K562 (cell line): ENCODE results near the gene SYNGR4. TPM values are rescaled to one million over a fixed set of nuclear protein-coding genes. Genes with fewer than 3 reads are reported as not detected.

ENCODE experiments used
- ATAC-seq: fragments of 200-7000 bp; cut with Tn5 transposase; 3 replicates; pipeline ENCODE4 v1.9.1; 2020; ENCODE audit warnings: moderate library complexity
- BruUV-seq: library from RNA; stranded (reverse); fragments of 400-500 nt; replicated peaks from 2 replicates; lab custom pipeline; 2021; lab: Mats Ljungman, UMichigan
- CTCF ChIA-PET: fragments of 300-600 bp; formaldehyde crosslinking; extraction: SDS; loops from one replicate; lab custom pipeline; 2021; ENCODE audit warnings: low intra/inter-chr PET ratio; lab: Yijun Ruan, JAX
- POLR2A ChIA-PET: fragments of 300-600, 350-650 bp; sonication (Branson Sonifier 250); formaldehyde crosslinking; extraction: SDS; loops from one replicate; lab custom pipeline; 2021; ENCODE audit warnings: antibody characterized with exemption, inconsistent platforms; lab: Yijun Ruan, JAX
- DNase-seq, 4 experiments: peaks; one replicate each; pipeline versions ENCODE4 v3.0.0 to v3.0.0-alpha.2; 2011 to 2018; ENCODE audit warnings: low spot score in 3 of 4, mixed read lengths in 3 of 4; ENCODE audit errors: extremely low read depth in 1 of 4
- FAIRE-seq: peaks from 2 replicates; lab custom pipeline; 2011; peaks lifted over from hg19 to GRCh38; lab: Jason Lieb, UNC
- H2AFZ ChIP-seq: 2 replicates; pipeline ENCODE4 v1.6.0; 2011; ENCODE audit warnings: low read depth, low read length, control low read depth, inconsistent platforms
- H3K27ac ChIP-seq: fragments of 200-600 bp; 3 replicates; pipeline ENCODE4 v1.8.0; 2011; ENCODE audit warnings: low read depth, mild to moderate bottlenecking, control low read depth, inconsistent platforms, low read length, moderate library complexity, mixed read lengths; ENCODE audit errors: extremely low read depth
- H3K27me3 ChIP-seq, 2 experiments: fragments of 300-600 bp in 1 of 2; 2 replicates in 1 of 2; 3 replicates in 1 of 2; pipeline versions ENCODE4 v1.6.0 to v1.8.0; 2011; ENCODE audit warnings: inconsistent platforms in 2 of 2, low read length in 2 of 2, mild to moderate bottlenecking in 1 of 2, mixed read lengths in 1 of 2, moderate library complexity in 1 of 2; ENCODE audit not compliant: control insufficient read depth in 2 of 2, insufficient read depth in 2 of 2
- H3K36me3 ChIP-seq: fragments of 300-600 bp; 3 replicates; pipeline ENCODE4 v1.8.0; 2011; ENCODE audit warnings: mild to moderate bottlenecking, low read length, inconsistent platforms; ENCODE audit not compliant: control insufficient read depth, insufficient read depth
- H3K4me1 ChIP-seq, 2 experiments: fragments of 200-600 bp in 1 of 2; replicated peaks in 1 of 2; 2 replicates in 1 of 2; 3 replicates in 1 of 2; pipeline versions ENCODE4 v1.5.1 to v1.8.0; 2011; ENCODE audit warnings: inconsistent platforms in 2 of 2, low read length in 2 of 2, mild to moderate bottlenecking in 1 of 2, mixed read lengths in 1 of 2, moderate library complexity in 1 of 2; ENCODE audit not compliant: control insufficient read depth in 2 of 2, insufficient read depth in 2 of 2
- H3K4me2 ChIP-seq: 2 replicates; pipeline ENCODE4 v1.6.1; 2011; ENCODE audit warnings: low read length, control low read depth, inconsistent platforms, mixed read lengths; ENCODE audit not compliant: insufficient read depth
- H3K4me3 ChIP-seq: fragments of 200-600 bp; sonication (generic), shearing (Covaris generic); 2 replicates; pipeline ENCODE4 v1.5.1; 2016; ENCODE audit warnings: control low read depth, inconsistent platforms
- H3K79me2 ChIP-seq: fragments of 200-600 bp; 3 replicates; pipeline ENCODE4 v1.8.0; 2011; ENCODE audit warnings: low read length, inconsistent platforms; ENCODE audit not compliant: control insufficient read depth, insufficient read depth
- H3K9ac ChIP-seq, 2 experiments: 2 replicates each; pipeline versions ENCODE4 v1.6.0 to v1.6.1; 2011; ENCODE audit warnings: low read depth in 2 of 2, low read length in 2 of 2, control low read depth in 1 of 2, inconsistent platforms in 1 of 2, mild to moderate bottlenecking in 1 of 2, mixed read lengths in 1 of 2; ENCODE audit not compliant: insufficient read depth in 1 of 2
- H3K9me1 ChIP-seq: one replicate; pipeline ENCODE4 v1.6.0; 2011; ENCODE audit warnings: inconsistent platforms, mild to moderate bottlenecking, low read length, moderate library complexity; ENCODE audit not compliant: control insufficient read depth, insufficient read depth
- H3K9me3 ChIP-seq: replicated peaks from 2 replicates; pipeline ENCODE4 v1.5.1; 2011; ENCODE audit warnings: low read depth, low read length, inconsistent platforms; ENCODE audit not compliant: control insufficient read depth, insufficient read depth
- H4K20me1 ChIP-seq: replicated peaks from 2 replicates; pipeline ENCODE4 v1.6.1; 2011; ENCODE audit warnings: low read length, inconsistent platforms, mixed read lengths; ENCODE audit not compliant: control insufficient read depth, insufficient read depth
- CBFA2T2 ChIP-seq: fragments of 450-650 bp; conservative IDR thresholded peaks from 2 replicates; pipeline ENCODE4 v1.6.1; 2017; ENCODE audit warnings: mild to moderate bottlenecking
- ERF ChIP-seq: fragments of 450-650 bp; formaldehyde crosslinking; IDR thresholded peaks from 2 replicates; pipeline ENCODE4 v1.4.0; 2020; ENCODE audit warnings: mild to moderate bottlenecking, mixed read lengths
- GABPB1 ChIP-seq: sonication (generic); formaldehyde crosslinking; IDR thresholded peaks from 2 replicates; pipeline ENCODE4 v1.8.0; 2022; ENCODE audit warnings: mild to moderate bottlenecking, missing genetic modification reagents
- KDM5B ChIP-seq: fragments of 200-600 bp; sonication (generic); IDR thresholded peaks from 2 replicates; pipeline ENCODE4 v1.6.1; 2012; ENCODE audit warnings: low read depth, mild to moderate bottlenecking, moderate library complexity, low read length, control low read depth, inconsistent platforms; ENCODE audit not compliant: insufficient replicate concordance
- MEIS2 ChIP-seq: fragments of 450-650 bp; IDR thresholded peaks from 2 replicates; pipeline ENCODE4 v1.6.1; 2014; ENCODE audit warnings: mild to moderate bottlenecking; ENCODE audit not compliant: partially characterized antibody
- SMAD4 ChIP-seq: fragments of 250-450 bp; sonication (Bioruptor Pico); conservative IDR thresholded peaks from 2 replicates; pipeline ENCODE4 v1.8.0; 2021; ENCODE audit warnings: inconsistent platforms, mild to moderate bottlenecking, moderate library complexity
- TCF3 ChIP-seq: sonication (generic); formaldehyde crosslinking; IDR thresholded peaks from 2 replicates; pipeline ENCODE4 v1.4.0; 2020; ENCODE audit warnings: mild to moderate bottlenecking, missing genetic modification reagents
- TEAD1 ChIP-seq, 2 experiments: fragments of 450-650 bp in 1 of 2; sonication (generic) in 1 of 2; formaldehyde crosslinking; IDR thresholded peaks; 2 replicates each; pipeline versions ENCODE4 v1.4.0 to v1.8.0; 2020 to 2022; ENCODE audit warnings: mild to moderate bottlenecking in 2 of 2, missing genetic modification reagents in 1 of 2
- ZNF263 ChIP-seq: sonication (generic); formaldehyde crosslinking; IDR thresholded peaks from 2 replicates; pipeline ENCODE4 v1.8.0; 2022; ENCODE audit warnings: mild to moderate bottlenecking, missing genetic modification reagents, borderline replicate concordance
- ZNF507 ChIP-seq: conservative IDR thresholded peaks from 2 replicates; pipeline ENCODE4 v1.6.1; 2017; ENCODE audit warnings: missing genetic modification characterization, missing compliant biosample characterization
- ZNF589 ChIP-seq: fragments of 200-800 bp; sonication (Bioruptor generic); IDR thresholded peaks from 2 replicates; pipeline ENCODE4 v1.6.1; 2016; ENCODE audit warnings: low read depth, missing genetic modification characterization, missing compliant biosample characterization
- WGBS: fragments of 100-300 bp; shearing (Covaris generic); methylation state at CpG from one replicate; pipeline ENCODE4 v1.1.6; 2016; ENCODE audit warnings: low coverage, mixed read lengths; ENCODE audit not compliant: insufficient coverage; ENCODE audit errors: missing lambda C conversion rate; 5-methylcytosine and 5-hydroxymethylcytosine counted together
- in situ Hi-C: fragments of 300-500 bp; cut with MboI; formaldehyde crosslinking; loops from 4 replicates; pipeline ENCODE4 v1.15.0; 2018; ENCODE audit warnings: inconsistent platforms, mixed read lengths
- intact Hi-C: fragments of 100-400 bp; cut with micrococcal nuclease; formaldehyde crosslinking; loops from 2 replicates; pipeline ENCODE4 v1.14.2; 2022
- polyA plus RNA-seq, 8 experiments: library from polyadenylated mRNA; depleted of rRNA in 4 of 8; stranded (reverse) in 5 of 8; unstranded in 3 of 8; fragments of >200 nt; fragmentation: Nextera tagmentation in 2 of 8; fragmentation: Illumina TruSeq in 1 of 8; extraction: Ambion mirVana in 2 of 8; extraction: Trizol in 1 of 8; gene quantifications; 2 replicates each; pipeline versions ENCODE4 v1.2.1 to v1.2.3, GENCODE V29; 2011 to 2014; ENCODE audit warnings: inconsistent platforms in 1 of 8, missing spikeins in 1 of 8
- total RNA-seq, 7 experiments: library from RNA; depleted of rRNA in 6 of 7; stranded (reverse); fragments of >200 nt in 6 of 7; fragmentation: Illumina TruSeq in 2 of 7; extraction: Trizol in 2 of 7; gene quantifications; 2 replicates each; pipeline versions ENCODE4 v1.2.1 to v1.2.3, GENCODE V29; 2011 to 2021; ENCODE audit warnings: low replicate concordance in 1 of 7
- TF ChIP-seq, protein P1 (sequence below), 3 experiments: IDR thresholded peaks in 2 of 3; conservative IDR thresholded peaks in 1 of 3; 2 replicates each; pipeline ENCODE4 v1.5.1; 2011 to 2012; ENCODE audit warnings: low read length in 3 of 3, mild to moderate bottlenecking in 3 of 3, control low read depth in 2 of 3, improper control_type of control experiment in 1 of 3, inconsistent platforms in 1 of 3, low read depth in 1 of 3, mixed read lengths in 1 of 3, moderate library complexity in 1 of 3; ENCODE audit not compliant: insufficient read depth in 2 of 3
- TF ChIP-seq, protein P2 (sequence below): fragments of 450-650 bp; formaldehyde crosslinking; IDR thresholded peaks from 2 replicates; pipeline ENCODE4 v1.4.0; 2020; ENCODE audit warnings: mild to moderate bottlenecking, mixed read lengths
- TF ChIP-seq, protein P3 (sequence below): sonication (generic); formaldehyde crosslinking; IDR thresholded peaks from 2 replicates; pipeline ENCODE4 v1.8.0; 2023; ENCODE audit warnings: mild to moderate bottlenecking, missing genetic modification reagents
- TF ChIP-seq, protein P4 (sequence below): sonication (generic); formaldehyde crosslinking; IDR thresholded peaks from 2 replicates; pipeline ENCODE4 v1.9.0; 2022; ENCODE audit warnings: mild to moderate bottlenecking, missing genetic modification reagents

Gene SYNGR4
- total and polyA plus RNA-seq, 9 of the 15 experiments (the other 6 are each of a cell fraction or from before 2014, with no cell fraction given): 0.07 to 0.14 TPM; not detected in 7

DNA sequence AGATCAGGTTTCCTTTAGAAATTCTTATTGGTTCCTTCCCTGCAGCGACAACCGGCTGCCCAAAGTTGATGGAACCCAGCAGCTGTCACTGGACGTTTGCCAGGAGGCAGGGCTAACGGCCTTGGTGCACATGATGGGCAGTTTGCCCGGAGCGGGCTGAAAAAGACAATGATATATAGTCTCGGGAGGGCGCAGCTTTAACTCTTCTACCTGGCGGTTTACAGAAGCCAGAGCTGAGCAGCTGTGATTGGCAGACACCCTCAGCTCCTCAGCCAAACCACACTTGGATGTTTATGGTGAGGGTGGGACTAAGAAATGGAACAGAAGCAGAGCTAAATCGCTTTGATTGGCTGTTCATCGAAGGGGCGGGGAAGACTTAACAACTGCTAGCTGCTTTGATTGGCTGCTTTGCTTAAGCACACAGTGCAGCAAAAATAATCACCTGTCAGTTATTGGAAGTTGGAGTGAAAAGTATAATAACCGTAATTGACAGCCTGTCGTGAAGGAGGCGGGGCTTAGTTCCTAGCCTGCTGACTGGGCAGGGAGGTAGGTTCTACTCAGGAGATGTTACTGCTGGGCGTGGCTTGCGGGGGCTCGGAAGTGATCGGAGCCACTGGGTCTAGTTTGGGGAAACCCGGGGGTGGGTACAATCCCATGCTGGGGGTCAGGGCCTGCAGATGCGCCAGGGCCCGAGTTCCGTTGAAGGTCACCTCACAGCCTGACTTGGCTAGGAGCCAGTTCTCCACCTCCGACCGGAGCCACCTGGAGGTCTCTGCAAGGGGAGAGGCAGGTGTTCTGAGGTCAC lies 31.3 kb upstream of the SYNGR4 start:
- no TSS peak for BruUV-seq
- ChIA-PET CTCF (interaction anchor here (1.2 to 4.0 kb wide), 3 partner anchors 12 to 19 kb away, joined by 5 to 57 read pairs (median 5); a partner anchor contains a TSS), POLR2A (interaction anchor here (0.6 to 2.4 kb wide), 8 partner anchors 9 to 113 kb away, joined by 3 to 16 read pairs (median 4); partner anchors contain the start of genes EMP3, GRWD1, SYNGR4 and TMEM143)
- Histone ChIP-seq H4K20me1 (no peaks in the 10 kb centered on the region), H3K9me3 (peaks cover 2% of the 10 kb centered on the region; the same call in 1 of the 2 replicates), H3K27ac (peak overlapping the region; percentile 91), H3K4me2 (peak overlapping the region; percentile 93), H3K4me1 (peaks cover 21 to 56% of the 10 kb centered on the region in 2 experiments), H3K79me2 (peaks cover 19% of the 10 kb centered on the region), H3K27me3 (no peaks in the 10 kb centered on the region), H3K4me3 (peak overlapping the region; percentile 50), H3K36me3 (peaks cover 35% of the 10 kb centered on the region; the same call in 2 of the 3 replicates), H3K9ac (peak overlapping the region; percentile 80 to 89), H2AFZ (peak overlapping the region; percentile 71), H3K9me1 (peaks cover 5% of the 10 kb centered on the region)
- DNase-seq (peak; percentile 92 to 98 (median 94)), FAIRE-seq (peak; percentile 100), ATAC-seq (peak; percentile 85)
- in situ Hi-C loops (no loop called here), intact Hi-C loops (loop anchor here (1.0 to 5.0 kb wide), 4 partner anchors 13 to 819 kb away; no protein-coding TSS in a partner anchor)
- 1% methylated on average over 24 of the region's 25 CpGs for WGBS
- no peak; the same call in 1 of the 2 replicates for TF ChIP-seq ZNF263 (CRISPR knock-in tag)
- TF ChIP-seq, protein P1, sequence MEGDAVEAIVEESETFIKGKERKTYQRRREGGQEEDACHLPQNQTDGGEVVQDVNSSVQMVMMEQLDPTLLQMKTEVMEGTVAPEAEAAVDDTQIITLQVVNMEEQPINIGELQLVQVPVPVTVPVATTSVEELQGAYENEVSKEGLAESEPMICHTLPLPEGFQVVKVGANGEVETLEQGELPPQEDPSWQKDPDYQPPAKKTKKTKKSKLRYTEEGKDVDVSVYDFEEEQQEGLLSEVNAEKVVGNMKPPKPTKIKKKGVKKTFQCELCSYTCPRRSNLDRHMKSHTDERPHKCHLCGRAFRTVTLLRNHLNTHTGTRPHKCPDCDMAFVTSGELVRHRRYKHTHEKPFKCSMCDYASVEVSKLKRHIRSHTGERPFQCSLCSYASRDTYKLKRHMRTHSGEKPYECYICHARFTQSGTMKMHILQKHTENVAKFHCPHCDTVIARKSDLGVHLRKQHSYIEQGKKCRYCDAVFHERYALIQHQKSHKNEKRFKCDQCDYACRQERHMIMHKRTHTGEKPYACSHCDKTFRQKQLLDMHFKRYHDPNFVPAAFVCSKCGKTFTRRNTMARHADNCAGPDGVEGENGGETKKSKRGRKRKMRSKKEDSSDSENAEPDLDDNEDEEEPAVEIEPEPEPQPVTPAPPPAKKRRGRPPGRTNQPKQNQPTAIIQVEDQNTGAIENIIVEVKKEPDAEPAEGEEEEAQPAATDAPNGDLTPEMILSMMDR (IDR thresholded peaks at IDR 0.05 in 2 of 3, conservative IDR thresholded peaks at IDR 0.05 in 1 of 3; ENCODE audit: insufficient read depth in 2 of 3, low read depth in 1 of 3, low read length in 3 of 3): 0 out of 6 replicates have a peak, but pooled peaks of 1 of the 3 experiments have one; percentile 6
- TF ChIP-seq TEAD1 (CRISPR knock-in tag; IDR thresholded peaks at IDR 0.05): no peak
- peak; percentile 58; the same call in 1 of the 2 replicates for TF ChIP-seq TCF3 (CRISPR knock-in tag)
- peak; percentile 64 for TF ChIP-seq CBFA2T2
- TF ChIP-seq SMAD4 (CRISPR knock-in tag): 0 out of 2 replicates have a peak, but pooled peaks have one; percentile 4
- TF ChIP-seq MEIS2: peak; percentile 99
- TF ChIP-seq ZNF507: no peak
- no peak for TF ChIP-seq KDM5B
- TF ChIP-seq, protein P2, sequence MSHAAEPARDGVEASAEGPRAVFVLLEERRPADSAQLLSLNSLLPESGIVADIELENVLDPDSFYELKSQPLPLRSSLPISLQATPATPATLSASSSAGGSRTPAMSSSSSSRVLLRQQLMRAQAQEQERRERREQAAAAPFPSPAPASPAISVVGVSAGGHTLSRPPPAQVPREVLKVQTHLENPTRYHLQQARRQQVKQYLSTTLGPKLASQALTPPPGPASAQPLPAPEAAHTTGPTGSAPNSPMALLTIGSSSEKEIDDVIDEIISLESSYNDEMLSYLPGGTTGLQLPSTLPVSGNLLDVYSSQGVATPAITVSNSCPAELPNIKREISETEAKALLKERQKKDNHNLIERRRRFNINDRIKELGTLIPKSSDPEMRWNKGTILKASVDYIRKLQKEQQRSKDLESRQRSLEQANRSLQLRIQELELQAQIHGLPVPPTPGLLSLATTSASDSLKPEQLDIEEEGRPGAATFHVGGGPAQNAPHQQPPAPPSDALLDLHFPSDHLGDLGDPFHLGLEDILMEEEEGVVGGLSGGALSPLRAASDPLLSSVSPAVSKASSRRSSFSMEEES (CRISPR knock-in tag): no peak
- TF ChIP-seq ERF: no peak
- TF ChIP-seq, protein P3, sequence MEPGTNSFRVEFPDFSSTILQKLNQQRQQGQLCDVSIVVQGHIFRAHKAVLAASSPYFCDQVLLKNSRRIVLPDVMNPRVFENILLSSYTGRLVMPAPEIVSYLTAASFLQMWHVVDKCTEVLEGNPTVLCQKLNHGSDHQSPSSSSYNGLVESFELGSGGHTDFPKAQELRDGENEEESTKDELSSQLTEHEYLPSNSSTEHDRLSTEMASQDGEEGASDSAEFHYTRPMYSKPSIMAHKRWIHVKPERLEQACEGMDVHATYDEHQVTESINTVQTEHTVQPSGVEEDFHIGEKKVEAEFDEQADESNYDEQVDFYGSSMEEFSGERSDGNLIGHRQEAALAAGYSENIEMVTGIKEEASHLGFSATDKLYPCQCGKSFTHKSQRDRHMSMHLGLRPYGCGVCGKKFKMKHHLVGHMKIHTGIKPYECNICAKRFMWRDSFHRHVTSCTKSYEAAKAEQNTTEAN (CRISPR knock-in tag): no peak
- TF ChIP-seq, protein P4, sequence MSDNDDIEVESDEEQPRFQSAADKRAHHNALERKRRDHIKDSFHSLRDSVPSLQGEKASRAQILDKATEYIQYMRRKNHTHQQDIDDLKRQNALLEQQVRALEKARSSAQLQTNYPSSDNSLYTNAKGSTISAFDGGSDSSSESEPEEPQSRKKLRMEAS (CRISPR knock-in tag): peak; percentile 49
- no peak for TF ChIP-seq ZNF589 (CRISPR knock-in tag)
- peak; percentile 14; the same call in 1 of the 2 replicates for TF ChIP-seq GABPB1 (CRISPR knock-in tag)
